Neural crest cell (in vitro differentiated cells): ENCODE data around the gene ADORA2A. TPM values are rescaled to one million over a fixed set of nuclear protein-coding genes. Genes with fewer than 3 reads are reported as not detected.

Experiments used
- DNase-seq: peaks from one replicate; pipeline ENCODE4 v3.0.0; 2021; ENCODE audit warnings: low read depth, mixed read lengths, low spot score
- H3K27ac Mint-ChIP-seq: one replicate; pipeline ENCODE4 v1.8.0; 2021; ENCODE audit warnings: mild to moderate bottlenecking, mixed read lengths; ENCODE audit not compliant: unreplicated experiment
- H3K27me3 Mint-ChIP-seq: 2 replicates; pipeline ENCODE4 v1.8.0; 2021; ENCODE audit warnings: low read depth, mild to moderate bottlenecking, mixed read lengths
- H3K36me3 Mint-ChIP-seq: 2 replicates; pipeline ENCODE4 v1.8.0; 2021; ENCODE audit warnings: low read depth, mild to moderate bottlenecking, mixed read lengths
- H3K4me1 Mint-ChIP-seq: 2 replicates; pipeline ENCODE4 v1.8.0; 2021; ENCODE audit warnings: mixed read lengths
- H3K4me3 Mint-ChIP-seq: one replicate; pipeline ENCODE4 v1.8.0; 2021; ENCODE audit warnings: mild to moderate bottlenecking, mixed read lengths
- H3K9me3 Mint-ChIP-seq: 2 replicates; pipeline ENCODE4 v1.8.0; 2021; ENCODE audit warnings: mixed read lengths
- total RNA-seq: library from RNA; stranded (reverse); gene quantifications from 2 replicates; pipeline ENCODE4 v1.2.1, GENCODE V29; 2021
- TF ChIP-seq, protein P1 (sequence below): fragments of 200-600 bp; sonication (generic); conservative IDR thresholded peaks from 2 replicates; pipeline ENCODE4 v1.5.0; 2021; ENCODE audit warnings: antibody characterized with exemption, mild to moderate bottlenecking

Gene ADORA2A
- total RNA-seq, 1 donor from 2014 or later = 2.8 TPM

DNA sequence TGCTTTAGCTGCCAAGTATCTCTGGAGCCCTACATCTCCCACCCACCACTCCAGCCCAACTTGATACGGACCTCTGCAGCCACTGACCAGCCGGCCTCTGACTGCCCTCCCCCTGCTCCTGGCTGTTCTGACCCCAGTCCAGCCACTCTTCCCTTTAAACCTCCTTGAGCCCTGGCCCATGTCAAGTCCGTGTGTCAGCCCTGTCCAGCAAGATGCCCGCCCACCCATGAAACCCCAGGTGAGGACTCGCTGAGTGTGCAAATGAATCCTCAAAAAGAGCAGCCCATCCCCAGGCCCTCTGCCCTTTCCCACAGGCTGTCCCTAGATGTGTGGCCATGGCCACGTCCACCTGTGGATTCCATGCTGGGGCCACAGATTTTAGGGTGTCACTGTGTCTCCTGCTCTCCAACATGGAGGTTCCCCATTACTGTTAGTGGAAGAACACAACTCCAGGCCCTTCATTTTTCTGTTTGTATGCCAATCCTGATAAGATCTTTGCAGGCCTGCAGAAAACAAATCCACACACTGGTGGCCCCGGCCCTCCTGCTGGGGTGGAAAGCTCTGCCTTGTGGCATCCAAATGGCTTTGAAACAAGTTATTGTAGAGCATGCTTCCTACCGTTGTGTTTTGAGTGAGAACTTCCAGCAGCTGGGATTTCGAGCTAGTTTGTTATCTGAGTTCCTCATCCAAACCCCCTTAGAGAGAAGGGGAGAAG lies 22.7 kb upstream of the ADORA2A start:
- Mint-ChIP-seq H3K4me1 (peaks cover 26% of the 10 kb centered on the region), H3K36me3 (peaks cover 13% of the 10 kb centered on the region), H3K27ac (peak overlapping the region; percentile 27), H3K27me3 (no peaks in the 10 kb centered on the region), H3K9me3 (no peaks in the 10 kb centered on the region), H3K4me3 (no peak overlapping the region)
- TF ChIP-seq, protein P1, sequence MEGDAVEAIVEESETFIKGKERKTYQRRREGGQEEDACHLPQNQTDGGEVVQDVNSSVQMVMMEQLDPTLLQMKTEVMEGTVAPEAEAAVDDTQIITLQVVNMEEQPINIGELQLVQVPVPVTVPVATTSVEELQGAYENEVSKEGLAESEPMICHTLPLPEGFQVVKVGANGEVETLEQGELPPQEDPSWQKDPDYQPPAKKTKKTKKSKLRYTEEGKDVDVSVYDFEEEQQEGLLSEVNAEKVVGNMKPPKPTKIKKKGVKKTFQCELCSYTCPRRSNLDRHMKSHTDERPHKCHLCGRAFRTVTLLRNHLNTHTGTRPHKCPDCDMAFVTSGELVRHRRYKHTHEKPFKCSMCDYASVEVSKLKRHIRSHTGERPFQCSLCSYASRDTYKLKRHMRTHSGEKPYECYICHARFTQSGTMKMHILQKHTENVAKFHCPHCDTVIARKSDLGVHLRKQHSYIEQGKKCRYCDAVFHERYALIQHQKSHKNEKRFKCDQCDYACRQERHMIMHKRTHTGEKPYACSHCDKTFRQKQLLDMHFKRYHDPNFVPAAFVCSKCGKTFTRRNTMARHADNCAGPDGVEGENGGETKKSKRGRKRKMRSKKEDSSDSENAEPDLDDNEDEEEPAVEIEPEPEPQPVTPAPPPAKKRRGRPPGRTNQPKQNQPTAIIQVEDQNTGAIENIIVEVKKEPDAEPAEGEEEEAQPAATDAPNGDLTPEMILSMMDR = no peak
- no peak for DNase-seq

DNA sequence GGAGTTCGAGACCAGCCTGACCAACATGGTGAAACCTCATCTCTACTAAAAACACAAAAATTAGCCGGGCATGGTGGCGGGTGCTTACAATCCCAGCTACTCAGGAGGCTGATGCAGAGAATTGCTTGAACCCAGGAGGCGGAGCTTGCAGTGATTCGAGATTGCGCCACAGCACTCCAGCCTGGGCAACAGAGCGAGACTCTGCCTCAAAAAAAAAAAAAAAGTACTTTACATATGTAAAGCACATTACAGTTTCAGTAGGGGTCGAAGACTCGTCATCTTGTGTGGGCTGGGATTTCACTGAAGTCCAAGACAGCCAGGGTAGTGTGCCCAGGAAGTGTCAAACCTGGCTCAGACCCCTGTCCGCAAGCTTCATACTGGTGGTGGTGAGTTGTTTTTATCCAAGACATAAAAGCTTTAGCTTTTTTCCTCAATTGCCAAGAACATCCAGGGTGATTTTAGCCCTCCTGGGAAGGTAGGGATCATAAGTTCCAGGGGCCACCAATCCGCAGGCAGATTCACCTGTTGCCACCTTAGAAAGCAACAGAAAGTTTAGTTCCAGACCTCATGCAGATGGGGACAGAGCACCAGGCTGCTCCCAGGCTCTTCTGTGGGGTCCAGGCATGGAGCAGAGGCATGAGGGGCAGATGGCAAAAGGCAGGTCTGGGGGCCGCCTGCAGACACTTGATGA lies 21.6 kb upstream of the ADORA2A start:
- Mint-ChIP-seq H3K4me3 (no peak overlapping the region), H3K9me3 (no peaks in the 10 kb centered on the region), H3K4me1 (peaks cover 26% of the 10 kb centered on the region), H3K36me3 (peaks cover 16% of the 10 kb centered on the region), H3K27ac (peak overlapping the region; percentile 81), H3K27me3 (no peaks in the 10 kb centered on the region)
- TF ChIP-seq, protein P1 = no peak
- DNase-seq = no peak

DNA sequence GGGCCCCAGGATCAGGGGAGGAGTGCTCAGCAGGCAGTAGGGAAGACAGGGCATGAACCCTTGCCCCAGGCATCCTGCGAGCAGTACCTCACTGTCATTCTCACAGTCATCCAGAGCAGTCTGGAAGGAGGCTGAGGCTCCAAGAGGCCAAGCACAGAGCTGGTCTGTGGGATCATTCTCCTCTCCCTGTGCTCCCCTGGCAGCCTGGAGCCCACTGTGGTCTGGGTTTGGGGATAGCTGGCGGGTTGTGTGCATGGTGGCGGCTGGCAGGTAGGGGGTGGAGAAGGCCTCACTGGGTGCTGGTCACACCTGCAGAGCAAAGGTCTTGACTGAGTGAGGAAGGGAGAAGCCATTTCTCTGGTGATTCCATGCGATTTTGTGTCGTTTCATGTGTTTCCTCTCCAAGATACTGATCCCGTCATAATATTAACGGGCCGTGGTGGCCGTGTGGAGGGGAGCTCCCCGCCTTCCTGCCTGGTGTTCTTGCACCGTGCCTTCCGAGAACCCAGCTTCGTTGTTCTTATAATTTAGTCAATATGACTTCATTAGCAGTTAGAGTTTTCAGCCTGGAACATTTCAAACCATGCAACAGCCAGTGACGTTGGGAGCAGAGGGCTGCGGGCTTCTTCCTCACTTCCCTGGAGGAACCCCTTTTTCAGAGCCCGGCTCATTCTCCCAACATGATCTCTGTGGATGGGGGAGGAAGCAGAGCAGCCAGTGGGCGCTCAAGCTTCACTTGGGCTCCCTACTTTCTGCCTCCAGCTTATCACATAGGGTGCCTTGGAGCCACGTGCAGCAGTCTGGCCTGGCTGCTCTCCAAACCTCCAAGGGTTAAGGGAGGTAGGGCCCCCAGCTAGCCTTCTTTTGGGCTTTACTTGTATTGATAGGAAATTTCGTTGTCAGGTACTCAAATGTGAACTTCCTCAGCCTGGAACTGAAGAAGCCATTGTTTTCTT lies 20.8 kb upstream of the ADORA2A start:
- TF ChIP-seq, protein P1 = no peak
- DNase-seq = no peak
- peak overlapping the region; percentile 67 for H3K4me3 Mint-ChIP-seq
- no peaks in the 10 kb centered on the region for H3K27me3 Mint-ChIP-seq
- H3K36me3 Mint-ChIP-seq = peaks cover 15% of the 10 kb centered on the region
- peak overlapping the region; percentile 97 for H3K27ac Mint-ChIP-seq
- H3K9me3 Mint-ChIP-seq = no peaks in the 10 kb centered on the region
- H3K4me1 Mint-ChIP-seq = peaks cover 26% of the 10 kb centered on the region

DNA sequence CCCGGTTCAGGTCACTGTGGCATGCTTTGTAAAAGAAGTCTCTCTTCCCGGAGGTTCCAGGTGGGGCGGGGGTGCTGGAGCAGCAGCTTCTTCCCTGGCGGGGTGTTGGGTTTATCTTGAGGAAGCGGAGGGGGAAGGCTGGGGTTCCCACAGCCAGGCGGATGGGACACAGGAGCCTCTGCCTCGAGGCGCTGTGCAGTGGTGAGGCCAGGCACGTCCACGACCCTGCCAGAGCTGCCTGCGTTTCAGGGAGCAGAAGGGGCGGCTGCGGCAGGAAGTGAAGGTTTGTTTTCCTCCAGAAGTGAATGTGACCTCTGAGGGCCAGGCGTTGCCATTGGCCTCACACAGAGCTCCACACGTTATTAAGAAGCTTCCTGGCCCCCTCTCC lies 20.1 kb upstream of the ADORA2A start:
- Mint-ChIP-seq H3K27ac (peak overlapping the region; percentile 97), H3K9me3 (no peaks in the 10 kb centered on the region), H3K4me3 (peak overlapping the region; percentile 67), H3K36me3 (peaks cover 15% of the 10 kb centered on the region), H3K4me1 (peaks cover 26% of the 10 kb centered on the region), H3K27me3 (no peaks in the 10 kb centered on the region)
- TF ChIP-seq, protein P1 = no peak
- DNase-seq = no peak

DNA sequence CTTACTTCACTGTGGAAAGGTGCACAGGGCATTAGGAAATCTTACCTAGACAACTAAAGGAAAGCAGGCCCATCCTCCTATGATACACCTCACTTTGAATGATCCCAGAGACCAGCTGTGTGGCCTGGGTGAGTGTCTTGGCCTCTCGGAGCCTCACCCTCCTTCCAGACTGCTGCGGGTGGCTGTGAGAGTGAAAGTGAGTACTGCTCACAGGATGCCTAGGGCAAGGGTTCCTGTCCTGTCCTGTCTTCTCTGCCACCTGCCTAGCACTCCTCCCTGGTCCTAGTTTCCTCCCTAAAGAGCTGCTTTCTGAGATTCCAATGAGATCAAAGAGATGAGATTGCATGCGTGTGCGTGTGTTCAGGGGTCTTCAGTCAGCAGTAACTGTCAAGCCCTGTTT lies 19.5 kb upstream of the ADORA2A start:
- TF ChIP-seq, protein P1 = no peak
- H3K36me3 Mint-ChIP-seq = peaks cover 15% of the 10 kb centered on the region
- peak overlapping the region; percentile 97 for H3K27ac Mint-ChIP-seq
- H3K4me1 Mint-ChIP-seq = peaks cover 26% of the 10 kb centered on the region
- H3K4me3 Mint-ChIP-seq = no peak overlapping the region
- H3K27me3 Mint-ChIP-seq = no peaks in the 10 kb centered on the region
- DNase-seq = no peak
- no peaks in the 10 kb centered on the region for H3K9me3 Mint-ChIP-seq
